Astrocyte (in vitro differentiated cells and primary cell): ENCODE data around the gene PKP1.

Experiments used
- EZH2 ChIP-seq: IDR thresholded peaks from 2 replicates; pipeline ENCODE4 v1.6.1; 2012; ENCODE audit warnings: mild to moderate bottlenecking, low read length, inconsistent platforms; ENCODE audit not compliant: insufficient read depth
- TF ChIP-seq, protein P1 (sequence below): IDR thresholded peaks from 2 replicates; pipeline ENCODE4 v1.5.1; 2011; ENCODE audit warnings: low read depth, mild to moderate bottlenecking, inconsistent platforms, low read length, moderate library complexity; ENCODE audit not compliant: insufficient read depth

DNA sequence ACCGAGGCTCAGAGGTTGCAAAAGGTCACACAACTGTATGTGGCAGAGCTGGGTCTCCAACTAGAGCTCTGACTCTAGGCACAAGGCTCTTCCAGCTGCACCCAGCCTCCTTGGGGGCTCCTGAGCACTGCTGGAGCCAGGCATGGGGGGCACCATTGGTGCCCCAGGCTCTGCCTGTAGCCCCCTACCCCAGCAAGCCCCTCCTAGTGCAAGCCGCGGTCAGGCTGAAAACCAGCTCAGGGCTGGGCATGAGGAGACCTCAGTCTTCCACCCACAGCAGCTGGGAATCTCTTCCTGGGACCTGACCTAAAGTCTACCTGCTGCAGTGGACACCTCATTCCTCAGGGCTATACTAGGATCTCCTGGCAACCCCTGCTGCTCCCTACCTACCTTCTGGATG lies 79.6 kb downstream of the PKP1 start:
- TF ChIP-seq, protein P1, sequence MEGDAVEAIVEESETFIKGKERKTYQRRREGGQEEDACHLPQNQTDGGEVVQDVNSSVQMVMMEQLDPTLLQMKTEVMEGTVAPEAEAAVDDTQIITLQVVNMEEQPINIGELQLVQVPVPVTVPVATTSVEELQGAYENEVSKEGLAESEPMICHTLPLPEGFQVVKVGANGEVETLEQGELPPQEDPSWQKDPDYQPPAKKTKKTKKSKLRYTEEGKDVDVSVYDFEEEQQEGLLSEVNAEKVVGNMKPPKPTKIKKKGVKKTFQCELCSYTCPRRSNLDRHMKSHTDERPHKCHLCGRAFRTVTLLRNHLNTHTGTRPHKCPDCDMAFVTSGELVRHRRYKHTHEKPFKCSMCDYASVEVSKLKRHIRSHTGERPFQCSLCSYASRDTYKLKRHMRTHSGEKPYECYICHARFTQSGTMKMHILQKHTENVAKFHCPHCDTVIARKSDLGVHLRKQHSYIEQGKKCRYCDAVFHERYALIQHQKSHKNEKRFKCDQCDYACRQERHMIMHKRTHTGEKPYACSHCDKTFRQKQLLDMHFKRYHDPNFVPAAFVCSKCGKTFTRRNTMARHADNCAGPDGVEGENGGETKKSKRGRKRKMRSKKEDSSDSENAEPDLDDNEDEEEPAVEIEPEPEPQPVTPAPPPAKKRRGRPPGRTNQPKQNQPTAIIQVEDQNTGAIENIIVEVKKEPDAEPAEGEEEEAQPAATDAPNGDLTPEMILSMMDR: no peak
- TF ChIP-seq EZH2: no peak
